Thyroid gland (tissue), 4 donors: ENCODE data around the gene BRINP3. TPM values are rescaled to one million over a fixed set of nuclear protein-coding genes. Genes with fewer than 3 reads are reported as not detected.

Experiments used
- DNase-seq, 2 donors: peaks; one replicate each; pipeline ENCODE4 v3.0.0-alpha.2; 2019
- H3K27ac ChIP-seq, 3 donors: fragments of 200-600 bp; sonication (generic); 1 replicate in 2 of 3; 2 replicates in 1 of 3; pipeline ENCODE4 v1.5.1; 2016 to 2019; ENCODE audit warnings: mild to moderate bottlenecking in 1 of 3, moderate library complexity in 1 of 3
- H3K27me3 ChIP-seq: fragments of 200-600 bp; sonication (generic); one replicate; pipeline ENCODE4 v1.5.1; 2019
- H3K36me3 ChIP-seq, 2 donors: fragments of 200-600 bp; sonication (generic); one replicate each; pipeline ENCODE4 v1.5.1; 2016 to 2019
- H3K4me1 ChIP-seq, 2 donors: fragments of 200-600 bp; sonication (generic); one replicate each; pipeline ENCODE4 v1.5.1; 2017 to 2019
- H3K4me3 ChIP-seq, 3 donors: fragments of 200-600 bp; sonication (generic); replicated peaks in 1 of 3; 1 replicate in 2 of 3; 2 replicates in 1 of 3; pipeline ENCODE4 v1.5.1; 2016; ENCODE audit warnings: mild to moderate bottlenecking in 1 of 3
- H3K9me3 ChIP-seq: fragments of 200-600 bp; sonication (generic); one replicate; pipeline ENCODE4 v1.5.1; 2017
- CTCF ChIP-seq, 6 experiments: fragments of 200-600 bp in 3 of 6; fragments of 450-650 bp in 3 of 6; sonication (generic) in 3 of 6; IDR thresholded peaks; one replicate each; pipeline ENCODE4 v1.5.1; 2016 to 2019; ENCODE audit warnings: antibody characterized with exemption in 6 of 6, mild to moderate bottlenecking in 2 of 6, inconsistent platforms in 1 of 6, moderate library complexity in 1 of 6
- POLR2A ChIP-seq, 2 donors: fragments of 450-650 bp; IDR thresholded peaks; one replicate each; pipeline ENCODE4 v1.6.1; 2017; ENCODE audit warnings: antibody characterized with exemption in 2 of 2, mild to moderate bottlenecking in 2 of 2, moderate library complexity in 1 of 2
- WGBS, 2 donors: methylation state at CpG; one replicate each; pipeline ENCODE4 v1.1.5; 2017; 5-methylcytosine and 5-hydroxymethylcytosine counted together
- intact Hi-C: fragments of 100-400 bp; cut with DNase I; formaldehyde crosslinking; loops from one replicate; pipeline ENCODE4 v1.15.1; 2023
- total RNA-seq, 4 donors: library from RNA; depleted of rRNA; stranded (reverse); fragments of >200 nt; gene quantifications; one replicate each; pipeline ENCODE4 v1.2.3, GENCODE V29; 2016

BRINP3 gene
- total RNA-seq, 4 donors from 2014 or later: 2.0 to 6.6 (median 2.7) TPM

GRCh38 chr1:190250368-190250767 is 227.3 kb downstream of the BRINP3 start:
- no peak for DNase-seq
- H3K27ac ChIP-seq: no peak overlapping the region
- TF ChIP-seq CTCF (IDR thresholded peaks at IDR 0.05) (no peak), POLR2A (IDR thresholded peaks at IDR 0.05) (no peak)
- no peak overlapping the region for H3K4me3 ChIP-seq
- H3K27me3 ChIP-seq: no peaks in the 10 kb centered on the region
- no peaks in the 10 kb centered on the region for H3K9me3 ChIP-seq
- intact Hi-C loops: no loop called here
- no peaks in the 10 kb centered on the region for H3K36me3 ChIP-seq
- H3K4me1 ChIP-seq: no peaks in the 10 kb centered on the region
- whole genome bisulfite sequencing, 2 donors: 96 to 97% methylated on average over 2 of the region's 2 CpGs

- H3K9me3 ChIP-seq: no peaks in the 10 kb centered on the region
- H3K27me3 ChIP-seq: no peaks in the 10 kb centered on the region
- H3K27ac ChIP-seq: no peak overlapping the region
- H3K36me3 ChIP-seq: no peaks in the 10 kb centered on the region
- DNase-seq: no peak
- H3K4me3 ChIP-seq: no peak overlapping the region
- intact Hi-C loops: no loop called here
- TF ChIP-seq CTCF (IDR thresholded peaks at IDR 0.05) (no peak), POLR2A (IDR thresholded peaks at IDR 0.05) (no peak)
- no peaks in the 10 kb centered on the region for H3K4me1 ChIP-seq
- 55 to 62% methylated on average over 4 of the region's 4 CpGs for WGBS, 2 donors
Observed at GRCh38 chr1:190244406-190244805, 233.3 kb downstream of the BRINP3 start.

GRCh38 chr1:190243056-190243455 is 234.6 kb downstream of the BRINP3 start:
- no peaks in the 10 kb centered on the region for H3K9me3 ChIP-seq
- H3K27ac ChIP-seq: no peak overlapping the region
- no peak for TF ChIP-seq CTCF (IDR thresholded peaks at IDR 0.05)
- no peak for TF ChIP-seq POLR2A (IDR thresholded peaks at IDR 0.05)
- no peak overlapping the region for H3K4me3 ChIP-seq
- intact Hi-C loops: no loop called here
- DNase-seq: no peak
- H3K4me1 ChIP-seq: no peaks in the 10 kb centered on the region
- H3K36me3 ChIP-seq: no peaks in the 10 kb centered on the region
- H3K27me3 ChIP-seq: no peaks in the 10 kb centered on the region

- H3K27me3 ChIP-seq: no peaks in the 10 kb centered on the region
- no peak for DNase-seq
- no peak overlapping the region for H3K27ac ChIP-seq
- TF ChIP-seq POLR2A (IDR thresholded peaks at IDR 0.05): no peak
- no peak for TF ChIP-seq CTCF (IDR thresholded peaks at IDR 0.05)
- no peaks in the 10 kb centered on the region for H3K4me1 ChIP-seq
- no peaks in the 10 kb centered on the region for H3K9me3 ChIP-seq
- 50 to 58% methylated on average over 2 of the region's 2 CpGs for WGBS, 2 donors
- no peaks in the 10 kb centered on the region for H3K36me3 ChIP-seq
- intact Hi-C loops: no loop called here
- H3K4me3 ChIP-seq: no peak overlapping the region
Observed at GRCh38 chr1:190226006-190226405, 251.7 kb downstream of the BRINP3 start.

- DNase-seq: no peak
- Histone ChIP-seq H3K36me3 (no peaks in the 10 kb centered on the region), H3K27me3 (no peaks in the 10 kb centered on the region), H3K9me3 (no peaks in the 10 kb centered on the region), H3K27ac (no peak overlapping the region), H3K4me3 (no peak overlapping the region), H3K4me1 (no peaks in the 10 kb centered on the region)
- 81 to 87% methylated on average over 3 of the region's 3 CpGs for WGBS, 2 donors
- intact Hi-C loops: no loop called here
- TF ChIP-seq POLR2A (IDR thresholded peaks at IDR 0.05): no peak
- no peak for TF ChIP-seq CTCF (IDR thresholded peaks at IDR 0.05)
Observed at GRCh38 chr1:190212450-190212849, 265.2 kb downstream of the BRINP3 start.
